ENCODE measurements around the gene NRBP1.

NRBP1 gene

DNA sequence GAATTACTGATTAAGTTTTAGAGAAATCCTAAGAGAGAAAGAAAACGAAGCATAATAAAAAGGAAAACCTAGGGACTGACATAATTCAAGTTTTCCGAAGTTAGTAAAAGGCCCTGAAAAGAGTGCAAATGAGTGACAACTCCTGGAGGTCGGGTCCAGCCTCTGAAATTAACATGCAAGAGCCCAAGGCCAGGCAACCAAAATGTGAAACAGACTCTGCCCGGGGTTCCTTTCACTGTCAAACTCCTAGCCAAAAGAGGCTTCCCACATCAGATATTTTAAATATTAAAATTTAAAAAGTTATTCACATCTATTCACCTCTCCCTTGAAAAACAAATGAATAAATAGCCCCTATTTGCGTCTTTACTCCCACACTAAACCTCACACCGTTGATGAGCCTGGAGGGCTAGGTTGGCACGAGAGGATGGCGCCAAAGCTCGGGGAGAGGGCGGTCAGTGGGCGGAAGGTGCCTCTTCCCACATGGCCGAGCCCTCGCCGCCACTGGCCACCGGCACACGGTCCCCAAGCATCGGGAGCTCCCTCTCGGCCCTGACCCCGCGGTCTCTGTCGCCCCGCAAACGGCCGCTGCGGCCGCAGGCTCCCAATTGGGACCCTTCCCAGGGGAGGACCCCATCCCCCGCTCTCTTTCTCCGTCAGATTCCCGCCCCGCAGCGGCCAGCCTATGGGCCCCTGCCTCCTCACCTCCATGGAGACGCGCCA, 19.7 kb upstream of the NRBP1 start:
- H3K4me3 ChIP-seq (replicated peaks; ENCODE audit: low read depth, low read length), result peak overlapping the region; percentile 98
- DNase-seq (ENCODE audit: extremely low read depth, low read depth), result no peak

DNA sequence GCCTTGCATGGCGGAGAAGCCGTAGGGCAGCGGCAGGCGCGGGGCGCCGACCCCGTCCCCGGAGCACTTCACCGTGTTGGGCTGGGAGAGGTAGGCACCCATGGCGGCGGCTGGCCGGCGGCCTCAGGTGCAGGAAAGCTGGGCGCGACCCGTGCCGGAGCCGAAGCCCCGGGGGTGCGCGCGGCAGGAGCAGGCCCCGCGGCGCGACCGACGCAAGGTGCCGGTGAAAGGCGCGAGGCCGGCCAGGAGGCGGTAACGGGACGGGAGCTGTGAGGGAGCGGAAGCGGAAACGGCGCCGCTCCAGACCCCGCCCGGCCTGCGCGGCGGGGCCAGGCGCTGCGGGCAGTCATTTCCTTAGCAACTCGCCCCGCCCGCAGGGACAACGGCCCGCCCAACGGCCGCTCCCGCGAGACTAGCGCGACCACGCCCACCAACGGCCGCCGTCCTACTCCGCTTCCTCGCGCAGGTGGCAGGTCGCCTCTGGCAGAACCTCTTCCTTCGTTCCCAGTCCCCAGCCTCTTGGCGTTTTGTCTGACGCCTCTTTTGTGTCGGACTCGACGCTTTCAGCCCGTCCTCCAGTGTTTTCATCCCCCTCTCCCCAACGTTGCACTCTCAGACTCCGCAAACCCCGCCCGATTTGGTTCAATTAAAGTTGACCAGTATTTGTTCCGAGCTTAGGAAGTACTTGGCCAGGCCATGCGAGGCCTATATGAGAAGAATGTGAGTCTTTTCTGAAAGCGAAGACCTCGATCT, 18.9 kb upstream of the NRBP1 start, which contains the start of gene PPM1G:
PPM1G (minus strand) TSS at position 271 of the 753 bp plus-strand sequence; CDS start at position 102, 169 bp downstream.
- no peak for TF ChIP-seq CTCF (IDR thresholded peaks at IDR 0.05; ENCODE audit: low read depth, low read length, missing control alignments)
- DNase-seq (ENCODE audit: extremely low read depth, low read depth), result peak; percentile 67
- peak within 1 kb of the TSS; percentile 98 for H3K4me3 ChIP-seq (replicated peaks; ENCODE audit: low read depth, low read length)

More for the DNA sequence above, 19.7 kb upstream of the NRBP1 start:
- TF ChIP-seq CTCF (IDR thresholded peaks at IDR 0.05; ENCODE audit: low read depth, low read length, missing control alignments), result no peak

DNA sequence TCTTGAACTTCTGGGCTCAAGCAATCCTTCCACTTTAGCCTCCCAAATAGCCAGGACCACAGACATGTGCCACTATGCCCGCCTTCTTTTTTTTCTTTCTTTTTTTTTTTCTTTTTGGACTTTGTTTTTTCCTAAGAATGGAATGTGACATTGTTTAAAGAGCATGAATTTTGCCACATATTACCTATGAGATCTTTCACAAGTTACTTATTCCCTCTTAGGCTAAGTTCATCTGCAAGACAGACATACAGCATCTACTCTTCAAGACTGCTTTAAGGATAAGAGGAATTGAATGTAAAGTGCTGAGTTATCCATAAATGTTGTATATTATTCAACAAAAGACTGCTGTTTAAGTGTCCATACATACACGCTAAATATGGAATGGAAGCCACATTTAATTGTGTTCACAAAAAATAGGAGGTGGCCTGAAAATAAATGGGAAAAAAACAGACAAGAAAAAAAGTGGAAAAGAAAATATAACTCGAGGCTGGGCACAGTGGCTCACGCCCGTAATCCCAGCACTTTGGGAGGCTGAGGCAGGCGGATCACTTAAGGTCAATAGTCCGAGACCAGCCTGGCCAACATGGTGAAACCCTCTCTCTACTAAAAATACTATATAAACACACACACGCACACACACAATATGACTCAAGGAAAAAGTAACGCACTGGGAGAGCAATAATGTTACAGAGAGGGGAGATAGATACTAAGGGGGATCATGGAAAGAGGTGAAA, 15.8 kb upstream of the NRBP1 start:
- no peak for DNase-seq (ENCODE audit: extremely low read depth, low read depth)
- no peak overlapping the region for H3K4me3 ChIP-seq (replicated peaks; ENCODE audit: low read depth, low read length)
- no peak for TF ChIP-seq CTCF (IDR thresholded peaks at IDR 0.05; ENCODE audit: low read depth, low read length, missing control alignments)

GRCh38 chr2:27416151-27416550, 12.3 kb upstream of the NRBP1 start:
- no peak overlapping the region for H3K4me3 ChIP-seq (replicated peaks; ENCODE audit: low read depth, low read length)
- no peak for TF ChIP-seq CTCF (IDR thresholded peaks at IDR 0.05; ENCODE audit: low read depth, low read length, missing control alignments)
- DNase-seq (ENCODE audit: extremely low read depth, low read depth), result no peak

- no peak for TF ChIP-seq CTCF (IDR thresholded peaks at IDR 0.05; ENCODE audit: low read depth, low read length, missing control alignments)
- DNase-seq (ENCODE audit: extremely low read depth, low read depth), result no peak
- no peak overlapping the region for H3K4me3 ChIP-seq (replicated peaks; ENCODE audit: low read depth, low read length)
Observed at GRCh38 chr2:27420996-27421395, 7.4 kb upstream of the NRBP1 start.

- no peak for TF ChIP-seq CTCF (IDR thresholded peaks at IDR 0.05; ENCODE audit: low read depth, low read length, missing control alignments)
- DNase-seq (ENCODE audit: extremely low read depth, low read depth), result no peak
- H3K4me3 ChIP-seq (replicated peaks; ENCODE audit: low read depth, low read length), result no peak overlapping the region
Observed at GRCh38 chr2:27421660-27422250, 6.7 kb upstream of the NRBP1 start.
